ENCODE results near the gene KRTAP9-3.

DNA sequence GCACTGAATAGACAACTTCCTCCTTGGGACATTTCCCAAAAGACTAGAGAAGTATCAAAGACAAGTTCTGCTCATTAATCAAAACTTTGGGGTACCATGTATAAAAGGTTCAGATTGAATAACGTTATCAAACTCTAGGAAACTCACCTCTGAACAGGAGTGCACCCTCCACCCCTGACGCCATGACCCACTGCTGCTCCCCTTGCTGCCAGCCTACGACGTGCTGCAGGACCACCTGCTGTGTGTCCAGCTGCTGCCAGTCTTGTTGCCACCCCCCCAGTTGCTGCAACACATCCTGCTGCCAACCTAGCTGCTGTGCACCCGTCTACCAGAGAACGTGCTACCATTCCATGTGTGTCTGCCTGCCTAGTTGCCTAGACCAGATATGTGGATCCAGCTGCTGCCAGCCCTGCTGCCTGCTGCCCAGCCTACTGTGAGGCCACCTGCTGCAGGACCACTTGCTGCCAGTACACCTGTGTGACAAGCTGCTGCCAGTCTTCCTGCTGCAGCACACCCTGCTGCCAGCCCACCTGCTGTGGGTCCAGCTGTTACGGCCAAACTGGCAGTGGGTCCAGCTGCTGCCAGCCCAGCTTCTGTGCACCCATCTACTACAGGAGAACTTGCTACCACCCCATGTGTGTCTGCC is 19.6 kb upstream of the KRTAP9-3 start:
- TF ChIP-seq ZNF274 (IDR thresholded peaks at IDR 0.05; ENCODE audit: low read depth, low read length) = no peak
- TF ChIP-seq SUZ12 (IDR thresholded peaks at IDR 0.05; ENCODE audit: extremely low read depth, insufficient read depth, insufficient read length) = no peak
- no peak for TF ChIP-seq YY1 (IDR thresholded peaks at IDR 0.05; ENCODE audit: insufficient read depth, insufficient read length)

Data from NT2/D1 (cell line).